ENCODE data around the gene TCF7.

TCF7 gene

GRCh38 chr5:134090522-134090921 lies 24.0 kb upstream of the TCF7 start:
- no peaks in the 10 kb centered on the region for H3K27me3 ChIP-seq (ENCODE audit: control insufficient read depth, insufficient read depth, low read length, poor library complexity, severe bottlenecking)
- H3K4me3 ChIP-seq (ENCODE audit: insufficient read depth, low read depth, low read length): no peak overlapping the region
- H3K4me1 ChIP-seq (ENCODE audit: control insufficient read depth, insufficient read depth, low read length): peaks cover 8% of the 10 kb centered on the region
- H3K9me3 ChIP-seq (ENCODE audit: control insufficient read depth, low read length): no peaks in the 10 kb centered on the region
- no peaks in the 10 kb centered on the region for H3K36me3 ChIP-seq (ENCODE audit: control insufficient read depth, insufficient read depth, low read length)
- WGBS, 2 experiments: 93 to 94% methylated on average over 5 of the region's 5 CpGs
- no peak overlapping the region for H3K27ac ChIP-seq (ENCODE audit: insufficient read depth, low read depth, low read length, poor library complexity, severe bottlenecking)

GRCh38 chr5:134091626-134092121 lies 22.8 kb upstream of the TCF7 start:
- no peaks in the 10 kb centered on the region for H3K27me3 ChIP-seq (ENCODE audit: control insufficient read depth, insufficient read depth, low read length, poor library complexity, severe bottlenecking)
- H3K4me3 ChIP-seq (ENCODE audit: insufficient read depth, low read depth, low read length): no peak overlapping the region
- 93 to 94% methylated on average over 6 of the region's 6 CpGs for WGBS, 2 experiments
- no peaks in the 10 kb centered on the region for H3K9me3 ChIP-seq (ENCODE audit: control insufficient read depth, low read length)
- H3K36me3 ChIP-seq (ENCODE audit: control insufficient read depth, insufficient read depth, low read length): no peaks in the 10 kb centered on the region
- no peak overlapping the region for H3K27ac ChIP-seq (ENCODE audit: insufficient read depth, low read depth, low read length, poor library complexity, severe bottlenecking)
- H3K4me1 ChIP-seq (ENCODE audit: control insufficient read depth, insufficient read depth, low read length): peaks cover 8% of the 10 kb centered on the region

- 89 to 96% methylated on average over 1 of the region's 1 CpG for WGBS, 2 experiments
- H3K4me1 ChIP-seq (ENCODE audit: control insufficient read depth, insufficient read depth, low read length): peaks cover 14% of the 10 kb centered on the region
Measured at GRCh38 chr5:134092875-134093274, 21.6 kb upstream of the TCF7 start.

GRCh38 chr5:134093351-134093750 lies 21.1 kb upstream of the TCF7 start:
- H3K4me1 ChIP-seq (ENCODE audit: control insufficient read depth, insufficient read depth, low read length): peaks cover 14% of the 10 kb centered on the region
- no peaks in the 10 kb centered on the region for H3K36me3 ChIP-seq (ENCODE audit: control insufficient read depth, insufficient read depth, low read length)
- 98 to 99% methylated on average over 5 of the region's 5 CpGs for WGBS, 2 experiments
- no peak overlapping the region for H3K4me3 ChIP-seq (ENCODE audit: insufficient read depth, low read depth, low read length)
- H3K27ac ChIP-seq (ENCODE audit: insufficient read depth, low read depth, low read length, poor library complexity, severe bottlenecking): no peak overlapping the region
- no peaks in the 10 kb centered on the region for H3K27me3 ChIP-seq (ENCODE audit: control insufficient read depth, insufficient read depth, low read length, poor library complexity, severe bottlenecking)
- no peaks in the 10 kb centered on the region for H3K9me3 ChIP-seq (ENCODE audit: control insufficient read depth, low read length)

More at GRCh38 chr5:134092875-134093274, 21.6 kb upstream of the TCF7 start:
- H3K27ac ChIP-seq (ENCODE audit: insufficient read depth, low read depth, low read length, poor library complexity, severe bottlenecking): no peak overlapping the region
- no peak overlapping the region for H3K4me3 ChIP-seq (ENCODE audit: insufficient read depth, low read depth, low read length)
- H3K36me3 ChIP-seq (ENCODE audit: control insufficient read depth, insufficient read depth, low read length): no peaks in the 10 kb centered on the region
- no peaks in the 10 kb centered on the region for H3K9me3 ChIP-seq (ENCODE audit: control insufficient read depth, low read length)
- H3K27me3 ChIP-seq (ENCODE audit: control insufficient read depth, insufficient read depth, low read length, poor library complexity, severe bottlenecking): no peaks in the 10 kb centered on the region

- no peaks in the 10 kb centered on the region for H3K36me3 ChIP-seq (ENCODE audit: control insufficient read depth, insufficient read depth, low read length)
- H3K27ac ChIP-seq (ENCODE audit: insufficient read depth, low read depth, low read length, poor library complexity, severe bottlenecking): no peak overlapping the region
- peaks cover 12% of the 10 kb centered on the region for H3K4me1 ChIP-seq (ENCODE audit: control insufficient read depth, insufficient read depth, low read length)
- no peak overlapping the region for H3K4me3 ChIP-seq (ENCODE audit: insufficient read depth, low read depth, low read length)
- no peaks in the 10 kb centered on the region for H3K27me3 ChIP-seq (ENCODE audit: control insufficient read depth, insufficient read depth, low read length, poor library complexity, severe bottlenecking)
- no peaks in the 10 kb centered on the region for H3K9me3 ChIP-seq (ENCODE audit: control insufficient read depth, low read length)
- WGBS, 2 experiments: 83 to 86% methylated on average over 3 of the region's 3 CpGs
Measured at GRCh38 chr5:134095293-134095692, 19.2 kb upstream of the TCF7 start.

- H3K4me1 ChIP-seq (ENCODE audit: control insufficient read depth, insufficient read depth, low read length): peaks cover 16% of the 10 kb centered on the region
- no peaks in the 10 kb centered on the region for H3K9me3 ChIP-seq (ENCODE audit: control insufficient read depth, low read length)
- no peaks in the 10 kb centered on the region for H3K36me3 ChIP-seq (ENCODE audit: control insufficient read depth, insufficient read depth, low read length)
- H3K4me3 ChIP-seq (ENCODE audit: insufficient read depth, low read depth, low read length): no peak overlapping the region
- H3K27me3 ChIP-seq (ENCODE audit: control insufficient read depth, insufficient read depth, low read length, poor library complexity, severe bottlenecking): no peaks in the 10 kb centered on the region
- WGBS, 2 experiments: 89 to 90% methylated on average over 15 of the region's 15 CpGs
- H3K27ac ChIP-seq (ENCODE audit: insufficient read depth, low read depth, low read length, poor library complexity, severe bottlenecking): no peak overlapping the region
Measured at GRCh38 chr5:134095887-134096589, 18.4 kb upstream of the TCF7 start.

- H3K9me3 ChIP-seq (ENCODE audit: control insufficient read depth, low read length): no peaks in the 10 kb centered on the region
- H3K27me3 ChIP-seq (ENCODE audit: control insufficient read depth, insufficient read depth, low read length, poor library complexity, severe bottlenecking): no peaks in the 10 kb centered on the region
- no peak overlapping the region for H3K27ac ChIP-seq (ENCODE audit: insufficient read depth, low read depth, low read length, poor library complexity, severe bottlenecking)
- peaks cover 16% of the 10 kb centered on the region for H3K4me1 ChIP-seq (ENCODE audit: control insufficient read depth, insufficient read depth, low read length)
- no peaks in the 10 kb centered on the region for H3K36me3 ChIP-seq (ENCODE audit: control insufficient read depth, insufficient read depth, low read length)
- 87% methylated on average over 7 of the region's 7 CpGs for WGBS, 2 experiments
- no peak overlapping the region for H3K4me3 ChIP-seq (ENCODE audit: insufficient read depth, low read depth, low read length)
Measured at GRCh38 chr5:134097211-134097749, 17.2 kb upstream of the TCF7 start.

- peaks cover 16% of the 10 kb centered on the region for H3K4me1 ChIP-seq (ENCODE audit: control insufficient read depth, insufficient read depth, low read length)
- no peaks in the 10 kb centered on the region for H3K27me3 ChIP-seq (ENCODE audit: control insufficient read depth, insufficient read depth, low read length, poor library complexity, severe bottlenecking)
- no peak overlapping the region for H3K27ac ChIP-seq (ENCODE audit: insufficient read depth, low read depth, low read length, poor library complexity, severe bottlenecking)
- WGBS, 2 experiments: 88 to 96% methylated on average over 5 of the region's 5 CpGs
- H3K36me3 ChIP-seq (ENCODE audit: control insufficient read depth, insufficient read depth, low read length): no peaks in the 10 kb centered on the region
- H3K9me3 ChIP-seq (ENCODE audit: control insufficient read depth, low read length): no peaks in the 10 kb centered on the region
- H3K4me3 ChIP-seq (ENCODE audit: insufficient read depth, low read depth, low read length): no peak overlapping the region
Measured at GRCh38 chr5:134098690-134099089, 15.8 kb upstream of the TCF7 start.

- Histone ChIP-seq H3K27me3 (ENCODE audit: control insufficient read depth, insufficient read depth, low read length, poor library complexity, severe bottlenecking) (no peaks in the 10 kb centered on the region), H3K9me3 (ENCODE audit: control insufficient read depth, low read length) (no peaks in the 10 kb centered on the region), H3K4me1 (ENCODE audit: control insufficient read depth, insufficient read depth, low read length) (peaks cover 16% of the 10 kb centered on the region), H3K4me3 (ENCODE audit: insufficient read depth, low read depth, low read length) (no peak overlapping the region), H3K27ac (ENCODE audit: insufficient read depth, low read depth, low read length, poor library complexity, severe bottlenecking) (no peak overlapping the region), H3K36me3 (ENCODE audit: control insufficient read depth, insufficient read depth, low read length) (no peaks in the 10 kb centered on the region)
- 86 to 91% methylated on average over 11 of the region's 11 CpGs for WGBS, 2 experiments
Measured at GRCh38 chr5:134099288-134099872, 15.1 kb upstream of the TCF7 start.

GRCh38 chr5:134099939-134100282 lies 14.6 kb upstream of the TCF7 start:
- H3K9me3 ChIP-seq (ENCODE audit: control insufficient read depth, low read length): no peaks in the 10 kb centered on the region
- 29 to 39% methylated on average over 2 of the region's 2 CpGs for WGBS, 2 experiments
- H3K4me3 ChIP-seq (ENCODE audit: insufficient read depth, low read depth, low read length): no peak overlapping the region
- H3K27me3 ChIP-seq (ENCODE audit: control insufficient read depth, insufficient read depth, low read length, poor library complexity, severe bottlenecking): no peaks in the 10 kb centered on the region
- H3K27ac ChIP-seq (ENCODE audit: insufficient read depth, low read depth, low read length, poor library complexity, severe bottlenecking): no peak overlapping the region
- no peaks in the 10 kb centered on the region for H3K36me3 ChIP-seq (ENCODE audit: control insufficient read depth, insufficient read depth, low read length)
- peaks cover 16% of the 10 kb centered on the region for H3K4me1 ChIP-seq (ENCODE audit: control insufficient read depth, insufficient read depth, low read length)
